ENCODE measurements around the gene RAPSN.

RAPSN gene

DNA sequence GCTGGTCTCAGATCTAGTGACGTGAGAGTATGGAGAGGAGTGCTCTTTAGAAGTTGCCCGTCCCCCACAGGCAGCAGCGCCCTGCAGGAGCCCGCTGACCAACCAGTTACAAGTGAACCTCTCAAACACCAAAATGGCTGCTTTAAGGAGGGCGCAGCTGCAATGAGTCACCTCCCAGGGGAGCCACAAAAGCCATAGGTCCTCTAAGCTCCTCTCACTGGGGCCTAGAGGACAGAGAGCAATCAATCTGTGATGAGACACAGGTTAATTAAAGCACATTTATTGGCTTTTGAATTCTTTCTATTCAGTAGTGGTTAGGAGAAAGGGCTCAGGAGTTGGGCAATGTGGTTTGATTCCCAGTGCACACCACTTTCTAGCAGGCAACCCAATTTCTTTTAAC lies 15.5 kb upstream of the RAPSN start:
- peak; percentile 29 for DNase-seq

DNA sequence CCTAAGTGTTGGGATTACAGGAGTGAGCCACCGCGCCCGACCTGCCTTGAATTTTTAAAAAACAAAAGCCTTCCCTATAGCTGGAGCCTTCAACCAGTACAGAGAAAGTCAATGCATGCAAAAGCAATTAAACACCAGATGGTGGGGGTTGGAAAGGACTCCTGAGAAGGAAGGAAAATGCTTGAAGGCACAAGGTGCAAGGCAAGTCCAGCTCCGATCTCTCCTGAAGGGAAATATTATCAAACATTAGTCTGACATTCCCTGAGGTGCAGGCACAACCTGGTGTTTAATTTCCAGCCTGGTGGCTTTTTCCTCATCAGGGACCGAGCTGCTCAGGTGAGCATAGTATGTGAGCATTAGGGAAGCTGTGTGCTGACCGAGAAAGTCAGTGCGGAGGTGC lies 12.9 kb upstream of the RAPSN start:
- no peak for DNase-seq

DNA sequence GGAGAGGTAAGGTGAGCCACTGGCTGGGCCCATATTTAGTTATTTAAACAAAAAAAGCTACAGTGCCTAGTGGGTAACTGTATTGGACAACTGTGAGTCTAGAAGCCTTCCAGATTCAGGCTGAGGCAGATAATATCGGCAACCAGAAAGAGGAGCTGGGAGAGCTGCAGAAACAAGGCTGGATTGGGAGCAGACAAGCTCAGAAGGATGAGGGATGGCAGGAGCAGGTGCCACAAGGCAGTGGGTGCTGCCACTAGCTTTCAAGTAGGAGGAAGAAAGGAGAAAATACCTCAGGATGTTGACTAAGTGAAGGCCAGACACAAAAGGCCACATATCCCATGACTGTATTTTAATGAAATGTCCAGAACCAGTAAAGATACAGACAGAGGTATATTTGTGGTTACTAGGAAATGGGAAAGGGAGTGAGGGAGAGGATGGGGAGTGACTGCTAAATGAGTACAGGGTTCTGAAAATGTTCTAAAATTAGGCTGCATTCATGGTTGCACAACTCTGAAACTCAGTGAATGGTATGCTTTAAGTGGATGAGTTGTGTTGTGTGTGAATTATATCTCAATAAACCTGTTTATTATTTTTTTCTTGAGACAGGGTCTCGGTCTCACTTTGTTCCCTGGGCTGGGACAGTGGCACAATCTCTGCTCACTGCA lies 11.8 kb upstream of the RAPSN start:
- DNase-seq: no peak

DNA sequence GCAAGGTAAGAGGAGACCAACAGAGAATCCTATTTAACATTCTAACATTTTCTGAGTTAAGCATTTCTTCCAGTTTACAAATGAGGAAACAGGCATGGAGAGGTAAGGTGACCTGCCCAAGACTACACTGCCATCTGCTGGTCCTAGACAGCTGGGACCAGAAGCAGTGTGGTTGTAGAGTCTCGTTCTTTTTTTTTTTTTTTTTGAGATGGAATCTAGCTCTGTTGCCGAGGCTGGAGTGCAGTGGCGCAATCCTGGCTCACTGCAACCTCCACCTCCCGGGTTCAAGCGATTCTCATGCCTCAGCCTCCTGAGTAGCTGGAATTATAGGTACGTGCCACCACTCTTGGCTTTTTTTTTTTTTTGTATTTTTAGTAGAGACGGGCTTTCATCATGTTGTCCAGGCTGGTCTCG lies 5.3 kb upstream of the RAPSN start:
- DNase-seq: peak; percentile 81

- DNase-seq: no peak
Observed at GRCh38 chr11:47453365-47453764, 4.4 kb upstream of the RAPSN start.

DNA sequence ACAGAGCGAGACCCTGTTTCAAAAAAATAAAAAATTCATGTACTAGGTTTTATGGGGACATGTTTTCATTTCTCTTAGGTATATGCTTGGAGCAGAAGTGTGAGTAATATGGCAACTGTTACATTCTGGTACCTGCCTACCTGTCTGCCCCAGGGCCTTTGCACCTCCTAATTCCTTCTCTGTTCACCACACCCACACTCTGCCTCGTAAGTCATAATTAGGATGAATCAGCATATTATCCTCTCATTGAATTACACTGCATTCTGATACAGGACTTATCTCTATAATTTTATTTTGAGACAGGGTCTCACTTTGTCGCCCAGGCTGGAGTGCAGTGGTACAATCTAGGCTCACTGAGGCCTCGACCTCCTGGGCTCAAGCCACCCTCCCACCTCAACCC lies 3.1 kb upstream of the RAPSN start:
- DNase-seq: no peak

DNA sequence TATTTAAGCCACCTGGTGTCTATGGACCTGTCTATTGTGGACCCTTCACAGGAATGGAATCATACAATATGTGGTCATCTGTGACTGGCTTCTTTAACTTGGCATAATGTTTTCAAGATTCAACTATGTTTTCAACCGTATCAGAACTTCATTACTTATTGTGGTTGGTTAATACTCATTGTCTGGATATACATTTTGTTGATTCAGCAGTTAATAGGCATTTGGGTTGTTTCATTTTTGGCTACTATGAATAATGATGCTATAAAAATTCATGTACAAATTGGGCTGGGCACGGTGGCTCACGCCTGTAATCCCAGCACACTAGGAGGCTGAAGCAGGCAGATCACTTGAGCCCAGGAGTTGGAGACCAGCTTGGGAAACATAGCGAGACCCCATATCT lies 2.5 kb upstream of the RAPSN start:
- DNase-seq: no peak

GRCh38 chr11:47449541-47449940 lies 605 bp upstream of the RAPSN start:
- DNase-seq: no peak

DNA sequence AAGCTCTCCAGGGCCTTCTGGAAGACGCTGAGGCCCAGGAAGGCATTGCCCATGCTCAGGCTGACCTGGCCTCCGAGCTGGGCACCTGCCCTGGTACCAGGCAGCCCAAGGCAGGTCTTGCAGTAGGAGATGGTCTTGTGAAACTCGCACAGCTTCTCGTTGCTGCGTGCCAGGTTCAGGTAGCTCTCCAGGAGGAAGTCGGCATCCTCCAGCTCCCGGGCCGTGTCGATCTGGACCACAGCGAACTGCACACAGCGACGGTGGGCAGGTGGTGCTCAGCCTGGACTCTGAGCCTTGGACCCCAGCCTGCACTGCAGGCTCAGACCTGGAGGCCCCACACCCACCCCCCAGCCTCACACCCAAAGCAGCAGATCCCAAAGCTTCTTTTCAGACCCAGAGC lies 1.0 kb downstream of the RAPSN start:
- no peak for DNase-seq

GRCh38 chr11:47446833-47447232 lies 2.1 kb downstream of the RAPSN start:
- DNase-seq: no peak

DNA sequence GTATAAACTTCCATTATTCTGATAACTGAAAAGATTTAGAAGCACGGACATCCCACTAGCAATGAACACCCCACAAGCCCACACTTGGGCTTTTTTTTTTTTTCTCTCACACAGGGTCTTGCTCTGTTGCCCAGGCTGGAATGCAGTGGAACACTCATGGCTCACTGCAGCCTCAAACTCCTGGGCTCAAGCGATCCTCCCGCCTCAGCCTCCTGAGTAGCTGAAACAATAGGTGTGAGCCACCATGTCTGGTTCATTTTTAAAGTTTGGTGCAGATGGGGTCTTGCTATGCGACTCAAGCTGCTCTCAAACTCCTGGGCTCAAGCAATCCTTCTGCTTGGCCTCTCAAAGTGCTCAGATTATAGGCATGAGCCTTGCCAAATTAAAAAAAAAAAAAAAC lies 3.1 kb downstream of the RAPSN start:
- no peak for DNase-seq

- no peak for DNase-seq
Observed at GRCh38 chr11:47443817-47444216, 5.1 kb downstream of the RAPSN start.

- DNase-seq: no peak
Observed at GRCh38 chr11:47443028-47443700, 5.8 kb downstream of the RAPSN start.

DNA sequence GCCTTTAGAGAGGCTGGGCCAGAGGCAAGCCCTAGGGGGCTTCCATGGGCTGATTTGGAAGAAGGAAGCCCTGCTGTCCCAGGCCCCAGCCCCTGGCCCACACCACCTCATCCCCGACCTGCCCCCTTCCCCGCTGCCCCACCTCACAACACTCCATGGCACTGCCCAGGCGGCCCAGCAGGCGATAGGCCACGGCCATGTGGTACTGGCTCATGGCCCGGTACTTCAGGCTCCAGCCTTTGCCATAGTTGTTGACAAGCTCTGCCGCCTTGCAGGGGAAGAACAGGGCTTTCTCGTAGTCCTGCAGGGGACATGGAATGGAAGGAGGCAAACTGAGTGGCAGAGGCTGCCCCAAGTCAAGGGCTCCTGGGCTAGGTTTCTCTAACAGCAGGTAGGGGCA lies 6.4 kb downstream of the RAPSN start:
- DNase-seq: no peak

GRCh38 chr11:47441421-47441820 lies 7.5 kb downstream of the RAPSN start:
- no peak for DNase-seq

- DNase-seq: no peak
Observed at GRCh38 chr11:47440054-47440476, 8.9 kb downstream of the RAPSN start.

DNA sequence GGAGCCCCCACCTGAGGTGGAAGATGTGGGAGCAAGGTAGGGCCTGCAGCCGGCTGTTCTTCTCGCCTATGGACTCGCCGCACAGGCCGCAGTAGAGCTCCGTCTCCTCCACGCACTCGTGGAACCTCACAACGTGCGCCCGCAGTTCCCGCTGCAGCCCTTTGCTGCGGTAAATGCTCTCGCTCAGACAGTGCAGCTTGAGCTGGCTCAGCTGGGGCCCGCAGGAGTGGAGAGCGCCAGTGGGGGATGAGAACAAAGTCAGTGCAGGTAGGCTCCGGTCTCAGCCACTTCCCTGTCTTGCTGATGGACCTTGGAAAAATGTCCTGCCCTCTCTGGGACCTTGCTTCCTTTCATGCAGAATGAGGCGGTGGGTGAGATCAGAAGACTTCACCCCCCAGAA lies 10.2 kb downstream of the RAPSN start:
- DNase-seq: no peak

GRCh38 chr11:47437746-47438418 lies 11.1 kb downstream of the RAPSN start:
- DNase-seq: no peak

DNA sequence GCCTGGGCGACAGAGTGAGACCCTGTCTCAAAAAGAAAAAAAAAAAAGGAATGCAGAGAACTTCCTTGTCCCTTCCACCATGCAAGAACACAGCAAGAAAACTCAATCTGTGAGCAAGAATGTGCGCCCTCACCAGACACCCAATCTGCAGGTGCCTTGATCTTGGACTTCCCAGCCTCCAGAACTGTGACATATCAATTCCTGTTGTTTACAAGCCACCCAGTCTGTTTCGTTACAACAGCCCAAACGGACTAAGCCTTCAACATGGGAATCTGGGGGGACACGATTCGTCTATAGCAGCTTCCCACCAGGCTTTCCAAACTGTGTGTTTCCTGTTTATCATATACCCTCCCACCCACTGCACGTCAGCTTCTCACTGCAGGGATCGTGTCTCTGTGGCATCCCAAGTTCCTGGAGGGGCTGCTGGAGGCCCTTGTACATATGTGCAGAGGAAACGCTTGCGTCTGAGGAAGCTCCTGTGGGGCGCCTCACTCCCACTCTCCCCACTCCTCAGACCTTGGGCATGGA lies 11.7 kb downstream of the RAPSN start:
- no peak for DNase-seq

GRCh38 chr11:47436726-47437125 lies 12.2 kb downstream of the RAPSN start:
- no peak for DNase-seq

- no peak for DNase-seq
Observed at GRCh38 chr11:47435687-47436086, 13.2 kb downstream of the RAPSN start.

- DNase-seq: peak; percentile 55
Observed at GRCh38 chr11:47434011-47434786, 14.7 kb downstream of the RAPSN start.

- DNase-seq: no peak
Observed at GRCh38 chr11:47433157-47433556, 15.8 kb downstream of the RAPSN start.
